ENCODE measurements around the gene FGFR2. TPM values are rescaled to one million over a fixed set of nuclear protein-coding genes. Genes with fewer than 3 reads are reported as not detected.

Gene FGFR2
- total RNA-seq, 1 donor from 2014 or later, result 22.6 TPM

DNA sequence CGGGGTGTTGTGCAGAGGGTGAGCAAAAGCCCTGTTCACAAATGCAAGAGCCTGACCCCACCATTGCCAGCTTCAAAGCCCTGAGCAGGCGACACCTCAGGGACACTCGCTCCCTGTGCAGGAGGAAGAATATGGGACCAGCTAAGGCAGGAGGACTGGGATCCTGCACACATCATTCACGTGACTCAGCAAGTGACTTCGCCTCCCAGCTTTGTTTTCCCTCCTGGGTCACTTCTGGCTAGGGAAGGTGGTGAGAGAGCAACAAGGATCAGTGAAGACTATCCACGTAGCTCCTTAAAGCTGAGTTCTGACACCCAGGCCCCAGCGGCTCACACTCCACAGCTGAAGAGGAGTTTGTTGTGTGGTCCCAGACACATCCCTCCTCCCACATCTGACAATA lies 164.3 kb downstream of the FGFR2 start:
- DNase-seq (ENCODE audit: low spot score), result no peak
- ATAC-seq, result no peak

DNA sequence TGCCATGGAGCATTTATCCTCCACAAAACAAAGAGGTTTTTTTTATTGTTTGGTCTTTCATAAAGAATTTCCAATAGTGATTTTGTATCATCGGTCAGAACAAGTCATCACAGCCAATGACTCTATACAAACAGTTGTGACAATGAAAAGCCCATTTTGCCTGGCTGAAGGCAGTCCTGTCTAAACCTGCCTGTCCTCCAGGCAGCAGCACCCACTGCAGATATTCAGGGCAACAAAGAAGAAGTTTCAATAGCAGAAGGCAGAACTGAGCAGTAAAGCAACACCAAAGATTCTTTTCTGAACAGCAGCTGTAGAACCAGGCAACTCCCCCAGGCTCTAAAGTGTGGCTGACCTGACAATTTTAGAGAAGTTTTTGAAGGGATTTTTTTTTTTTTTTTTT lies 169.4 kb downstream of the FGFR2 start:
- ATAC-seq, result no peak
- no peak for DNase-seq (ENCODE audit: low spot score)
